ENCODE measurements around the gene PITPNM1. TPM values are rescaled to one million over a fixed set of nuclear protein-coding genes. Genes with fewer than 3 reads are reported as not detected.

The PITPNM1 gene
- total and polyA plus RNA-seq, 2 of the 13 experiments (the other 11 are each of a cell fraction or from before 2014, with no cell fraction given) = 8.2 to 8.5 TPM

- TF ChIP-seq ZNF574 (CRISPR knock-in tag; IDR thresholded peaks at IDR 0.05) = peak; percentile 72
- TF ChIP-seq TBP (CRISPR knock-in tag; IDR thresholded peaks at IDR 0.05) = no peak
- TF ChIP-seq, protein P1, sequence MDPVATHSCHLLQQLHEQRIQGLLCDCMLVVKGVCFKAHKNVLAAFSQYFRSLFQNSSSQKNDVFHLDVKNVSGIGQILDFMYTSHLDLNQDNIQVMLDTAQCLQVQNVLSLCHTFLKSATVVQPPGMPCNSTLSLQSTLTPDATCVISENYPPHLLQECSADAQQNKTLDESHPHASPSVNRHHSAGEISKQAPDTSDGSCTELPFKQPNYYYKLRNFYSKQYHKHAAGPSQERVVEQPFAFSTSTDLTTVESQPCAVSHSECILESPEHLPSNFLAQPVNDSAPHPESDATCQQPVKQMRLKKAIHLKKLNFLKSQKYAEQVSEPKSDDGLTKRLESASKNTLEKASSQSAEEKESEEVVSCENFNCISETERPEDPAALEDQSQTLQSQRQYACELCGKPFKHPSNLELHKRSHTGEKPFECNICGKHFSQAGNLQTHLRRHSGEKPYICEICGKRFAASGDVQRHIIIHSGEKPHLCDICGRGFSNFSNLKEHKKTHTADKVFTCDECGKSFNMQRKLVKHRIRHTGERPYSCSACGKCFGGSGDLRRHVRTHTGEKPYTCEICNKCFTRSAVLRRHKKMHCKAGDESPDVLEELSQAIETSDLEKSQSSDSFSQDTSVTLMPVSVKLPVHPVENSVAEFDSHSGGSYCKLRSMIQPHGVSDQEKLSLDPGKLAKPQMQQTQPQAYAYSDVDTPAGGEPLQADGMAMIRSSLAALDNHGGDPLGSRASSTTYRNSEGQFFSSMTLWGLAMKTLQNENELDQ (CRISPR knock-in tag; IDR thresholded peaks at IDR 0.05; ENCODE audit: borderline replicate concordance) = no peak
- peak; percentile 73 for TF ChIP-seq GMEB2 (CRISPR knock-in tag; IDR thresholded peaks at IDR 0.05; ENCODE audit: low read depth)
- no peak for TF ChIP-seq ATAD3A (CRISPR knock-in tag; IDR thresholded peaks at IDR 0.05)
- no peak for TF ChIP-seq ZNF776 (CRISPR knock-in tag; IDR thresholded peaks at IDR 0.05)
- no peak for TF ChIP-seq ZNF468 (CRISPR knock-in tag; IDR thresholded peaks at IDR 0.05)
- TF ChIP-seq ZFP36L2 (CRISPR knock-in tag; IDR thresholded peaks at IDR 0.05) = no peak
- TF ChIP-seq ELF3 (CRISPR knock-in tag; IDR thresholded peaks at IDR 0.05) = no peak
- peak; percentile 94 for TF ChIP-seq CREB1 (IDR thresholded peaks at IDR 0.05)
- TF ChIP-seq CREB1 (CRISPR knock-in tag; IDR thresholded peaks at IDR 0.05) = peak; percentile 92
- peak; percentile 30; the same call in 1 of the 2 replicates for TF ChIP-seq MIER3 (CRISPR knock-in tag; IDR thresholded peaks at IDR 0.05; ENCODE audit: borderline replicate concordance)
- TF ChIP-seq CREBL2 (CRISPR knock-in tag; IDR thresholded peaks at IDR 0.05; ENCODE audit: borderline replicate concordance) = no peak
- no peak for TF ChIP-seq AGO1 (IDR thresholded peaks at IDR 0.05; ENCODE audit: low read depth, low read length, poor library complexity, severe bottlenecking)
- no peak for TF ChIP-seq SOX13 (IDR thresholded peaks at IDR 0.05)
- no peak; a peak in 1 of 4 replicates for TF ChIP-seq SOX13 (CRISPR knock-in tag; conservative IDR thresholded peaks at IDR 0.05 in 1 of 2, IDR thresholded peaks at IDR 0.05 in 1 of 2)
- TF ChIP-seq JUN (CRISPR knock-in tag; IDR thresholded peaks at IDR 0.05) = no peak
- peak; percentile 88 for TF ChIP-seq DMAP1 (CRISPR knock-in tag; IDR thresholded peaks at IDR 0.05)
- TF ChIP-seq ZBTB8A (CRISPR knock-in tag; IDR thresholded peaks at IDR 0.05; ENCODE audit: borderline replicate concordance, low read depth) = no peak
- no peak for TF ChIP-seq ZNF24 (IDR thresholded peaks at IDR 0.05)
- no peak; the same call in none of the 2 replicates for TF ChIP-seq NFYB (CRISPR knock-in tag; IDR thresholded peaks at IDR 0.05)
- no peak for TF ChIP-seq MAFG (CRISPR knock-in tag; IDR thresholded peaks at IDR 0.05)
- TF ChIP-seq ZNF781 (CRISPR knock-in tag; IDR thresholded peaks at IDR 0.05; ENCODE audit: borderline replicate concordance, not compliant biosample characterization) = no peak
- no peak for TF ChIP-seq PRMT3 (CRISPR knock-in tag; IDR thresholded peaks at IDR 0.05; ENCODE audit: borderline replicate concordance, low read depth)
- no peak for TF ChIP-seq ZSCAN30 (CRISPR knock-in tag; IDR thresholded peaks at IDR 0.05)
These were observed 3.4 kb upstream of the PITPNM1 start (continued) for GRCh38 chr11:67508486-67509121.

All from HepG2 (cell line).